GM12865 (cell line): ENCODE measurements around the gene ENTPD8.

ENCODE experiments used
- DNase-seq: peaks from one replicate; pipeline ENCODE4 v3.0.0; 2010; ENCODE audit warnings: low read depth
- H3K4me3 ChIP-seq: 2 replicates; pipeline ENCODE4 v1.5.1; 2011; ENCODE audit warnings: mild to moderate bottlenecking, low read depth, low read length, control low read depth
- TF ChIP-seq, protein P1 (sequence below): IDR thresholded peaks from 2 replicates; pipeline ENCODE4 v1.5.1; 2011; ENCODE audit warnings: low read length, control low read depth, low read depth, inconsistent platforms; ENCODE audit not compliant: insufficient read depth; ENCODE audit errors: missing control alignments

ENTPD8 gene

DNA sequence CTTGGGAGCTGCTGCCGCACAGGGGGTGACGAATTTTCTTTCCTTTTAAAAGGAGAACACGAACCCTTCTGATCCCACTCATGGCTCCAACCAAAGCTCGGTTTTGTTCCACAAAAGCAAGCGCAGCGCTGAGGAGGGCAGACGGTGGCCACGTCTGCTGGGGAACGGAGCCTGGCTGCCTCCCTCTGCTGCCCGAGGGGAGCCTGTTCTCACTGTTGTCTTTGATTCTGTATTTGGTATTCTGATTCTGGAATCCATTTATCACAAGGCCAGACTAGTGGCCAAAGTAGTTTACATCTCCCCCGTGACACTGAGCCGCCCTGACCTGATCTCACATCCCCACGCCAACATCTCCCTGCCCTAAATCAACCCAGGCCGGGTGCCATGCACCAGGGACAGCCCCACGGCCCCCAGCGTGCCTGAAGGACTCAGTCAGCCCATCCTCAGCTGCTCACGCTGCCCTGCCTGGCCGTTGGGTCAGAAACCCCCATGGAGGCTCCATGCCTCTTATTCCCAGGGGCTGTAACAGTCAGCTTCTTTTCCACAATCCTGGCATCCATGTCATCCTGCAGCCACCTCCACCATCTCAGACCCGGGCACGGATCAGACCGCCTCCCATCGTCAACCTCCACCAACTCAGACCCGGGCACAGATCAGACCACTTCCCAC is 24.7 kb upstream of the ENTPD8 start:
- no peak overlapping the region for H3K4me3 ChIP-seq
- TF ChIP-seq, protein P1, sequence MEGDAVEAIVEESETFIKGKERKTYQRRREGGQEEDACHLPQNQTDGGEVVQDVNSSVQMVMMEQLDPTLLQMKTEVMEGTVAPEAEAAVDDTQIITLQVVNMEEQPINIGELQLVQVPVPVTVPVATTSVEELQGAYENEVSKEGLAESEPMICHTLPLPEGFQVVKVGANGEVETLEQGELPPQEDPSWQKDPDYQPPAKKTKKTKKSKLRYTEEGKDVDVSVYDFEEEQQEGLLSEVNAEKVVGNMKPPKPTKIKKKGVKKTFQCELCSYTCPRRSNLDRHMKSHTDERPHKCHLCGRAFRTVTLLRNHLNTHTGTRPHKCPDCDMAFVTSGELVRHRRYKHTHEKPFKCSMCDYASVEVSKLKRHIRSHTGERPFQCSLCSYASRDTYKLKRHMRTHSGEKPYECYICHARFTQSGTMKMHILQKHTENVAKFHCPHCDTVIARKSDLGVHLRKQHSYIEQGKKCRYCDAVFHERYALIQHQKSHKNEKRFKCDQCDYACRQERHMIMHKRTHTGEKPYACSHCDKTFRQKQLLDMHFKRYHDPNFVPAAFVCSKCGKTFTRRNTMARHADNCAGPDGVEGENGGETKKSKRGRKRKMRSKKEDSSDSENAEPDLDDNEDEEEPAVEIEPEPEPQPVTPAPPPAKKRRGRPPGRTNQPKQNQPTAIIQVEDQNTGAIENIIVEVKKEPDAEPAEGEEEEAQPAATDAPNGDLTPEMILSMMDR: no peak
- DNase-seq: no peak

DNA sequence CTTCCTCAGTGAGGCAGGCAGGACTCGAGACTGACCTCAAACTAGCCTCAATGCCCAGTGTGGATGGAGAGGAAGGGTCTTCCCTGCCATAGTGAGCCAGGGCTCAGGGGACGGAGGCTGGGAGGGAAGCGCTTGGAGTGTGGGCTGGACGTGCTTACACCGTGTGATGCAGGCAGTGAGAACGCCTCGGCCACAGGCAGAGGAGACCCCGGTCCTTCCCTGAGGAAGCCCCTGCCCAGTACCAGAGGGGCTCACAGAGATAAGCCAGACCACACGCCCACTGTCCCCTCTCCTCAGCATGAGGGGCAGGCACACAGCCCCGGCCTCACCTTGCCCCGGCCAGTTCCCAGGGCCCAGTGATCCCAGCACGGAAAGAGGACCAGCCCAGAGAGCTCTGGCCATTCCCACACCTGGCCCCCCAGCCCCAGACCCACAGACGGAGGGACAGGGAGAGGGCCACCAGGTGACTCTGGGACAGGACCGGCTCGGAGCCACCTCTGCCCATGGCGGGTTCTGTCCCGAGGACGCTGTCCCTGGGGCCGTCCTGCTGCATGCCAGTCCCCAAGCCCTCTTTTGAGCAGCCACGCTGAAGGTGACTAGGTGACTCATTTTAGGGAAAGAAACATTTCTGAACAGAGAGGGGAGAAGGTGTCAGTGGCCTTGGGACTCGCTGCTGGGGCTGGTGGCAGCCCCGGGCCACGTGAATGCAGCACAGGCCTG is 24.0 kb upstream of the ENTPD8 start:
- no peak for DNase-seq
- TF ChIP-seq, protein P1: no peak
- H3K4me3 ChIP-seq: no peak overlapping the region

DNA sequence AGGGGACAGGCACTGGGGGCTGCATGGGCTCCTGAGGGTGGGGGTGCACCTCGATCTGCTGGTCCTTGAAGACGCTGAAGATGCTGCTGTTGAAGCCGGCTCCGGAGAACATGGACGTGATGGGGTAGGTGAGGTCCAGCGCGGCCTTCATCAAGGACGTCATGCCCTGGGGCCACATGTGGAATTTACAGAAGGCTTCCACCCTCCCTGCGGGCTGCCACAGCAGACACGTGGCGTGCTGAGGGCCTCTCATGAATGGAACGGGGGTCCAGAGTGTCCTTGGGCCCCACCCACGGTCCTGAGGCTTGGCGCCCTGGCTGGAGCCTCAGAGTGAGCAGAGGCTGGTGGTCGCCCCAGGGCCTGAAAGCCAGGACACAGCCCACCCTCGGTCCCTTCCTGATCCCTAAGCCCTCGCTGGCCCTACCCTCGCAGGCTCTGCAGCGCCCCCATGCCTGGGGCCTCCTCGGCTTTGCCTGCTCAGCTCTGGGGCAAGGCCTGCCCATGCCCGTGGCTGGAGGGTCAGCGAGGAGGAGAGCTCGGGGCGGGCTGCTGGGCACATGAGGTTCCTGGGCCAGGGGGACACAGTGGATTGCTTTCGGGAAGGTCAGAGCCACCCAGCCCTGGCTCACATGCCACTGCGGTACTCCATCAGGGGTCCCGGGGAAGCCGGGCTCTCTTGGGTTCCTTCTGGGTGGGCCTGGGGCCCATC is 23.3 kb upstream of the ENTPD8 start:
- TF ChIP-seq, protein P1: no peak
- H3K4me3 ChIP-seq: no peak overlapping the region
- DNase-seq: no peak

DNA sequence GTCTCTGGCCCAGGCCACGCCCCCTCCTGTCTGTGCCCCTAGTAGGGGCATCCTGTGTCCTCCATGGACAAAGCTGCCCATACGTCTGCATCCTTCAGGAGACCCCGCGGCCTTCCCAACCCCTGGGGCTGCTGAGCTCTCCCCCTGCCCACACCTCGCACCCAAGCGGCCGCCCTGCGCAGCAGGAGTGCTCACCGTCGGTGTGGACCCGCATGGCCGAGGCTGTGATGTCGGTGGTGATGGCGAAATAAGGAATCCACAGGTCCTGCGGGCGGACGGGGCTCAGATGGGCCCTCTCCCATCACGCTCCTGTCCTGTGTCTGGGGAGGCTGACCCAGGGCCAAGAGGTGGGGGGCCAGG is 22.8 kb upstream of the ENTPD8 start:
- TF ChIP-seq, protein P1: no peak
- DNase-seq: no peak
- H3K4me3 ChIP-seq: no peak overlapping the region

DNA sequence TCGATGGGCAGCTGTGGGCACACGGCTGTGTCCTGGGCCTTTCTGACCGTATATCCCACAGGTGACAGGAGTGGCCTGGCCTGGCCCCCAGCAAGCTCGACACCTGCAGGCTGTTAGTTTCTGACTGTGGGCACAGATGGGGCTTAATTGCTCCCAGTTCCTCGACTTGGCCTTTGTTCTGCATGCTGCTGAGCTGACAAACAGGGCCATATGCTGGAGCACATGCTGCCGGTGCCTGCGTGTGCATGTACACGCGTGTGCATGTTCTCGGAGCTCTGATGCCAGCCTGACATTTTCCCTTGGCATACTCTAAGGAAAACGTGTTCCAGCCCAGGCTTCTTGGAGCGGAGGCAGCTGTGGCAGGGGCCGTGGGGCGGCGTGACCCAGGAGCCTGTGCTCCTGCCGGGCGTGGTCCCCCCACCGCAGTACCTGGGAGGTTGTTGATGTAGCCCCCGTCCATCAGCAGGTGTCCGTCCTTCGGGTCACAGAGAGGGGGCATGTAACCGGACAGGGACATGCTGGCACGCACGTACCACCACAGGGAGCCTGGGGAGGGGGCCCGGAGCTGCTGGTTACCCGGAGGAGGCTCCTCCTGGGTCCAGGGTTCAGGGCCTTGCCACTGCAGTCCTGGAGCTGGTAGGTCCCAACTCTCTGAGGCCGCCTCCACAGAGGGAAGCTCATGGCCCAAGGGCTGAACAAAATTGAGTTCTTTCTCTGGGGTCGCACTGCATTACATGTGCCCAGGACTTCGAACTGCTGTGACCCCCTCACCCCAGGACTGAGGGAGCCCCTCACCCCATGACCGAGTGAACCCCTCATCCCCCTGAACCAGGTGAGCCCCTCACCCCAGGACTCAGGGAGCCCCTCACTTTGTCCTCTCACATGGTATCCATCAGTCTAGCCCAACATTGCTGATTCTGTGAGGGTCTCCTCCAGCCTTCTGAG is 22.1 kb upstream of the ENTPD8 start:
- TF ChIP-seq, protein P1: no peak
- H3K4me3 ChIP-seq: no peak overlapping the region
- no peak for DNase-seq

DNA sequence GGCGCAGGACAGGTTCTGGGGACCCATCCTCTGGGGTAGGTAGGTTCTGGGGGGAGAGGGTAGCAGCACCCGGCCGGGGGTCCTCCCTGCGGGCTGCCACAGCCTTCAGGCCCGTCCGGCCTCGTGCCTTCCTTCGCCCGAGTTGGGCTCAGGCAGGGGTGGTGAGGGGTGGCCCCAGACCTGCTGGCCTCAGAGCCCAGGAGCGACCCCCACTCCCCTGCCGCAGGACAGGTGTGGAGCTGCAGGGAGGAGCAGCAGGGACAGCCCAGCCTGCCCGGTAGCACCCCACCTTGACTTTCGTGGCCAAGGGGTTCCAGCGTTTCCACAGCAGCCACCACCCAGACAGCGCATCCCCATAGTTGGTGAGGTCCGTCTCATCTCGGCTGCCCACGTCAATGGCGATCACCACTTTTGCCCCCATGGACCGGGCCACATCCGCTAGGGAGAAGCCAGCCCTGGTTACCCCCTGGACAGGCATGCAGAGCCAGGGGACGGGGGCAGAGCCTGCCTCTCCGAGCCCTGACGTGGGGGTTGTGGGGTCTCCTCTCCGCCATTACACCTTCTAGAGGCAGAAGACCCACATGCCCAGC is 21.3 kb upstream of the ENTPD8 start:
- H3K4me3 ChIP-seq: peak overlapping the region; percentile 15
- TF ChIP-seq, protein P1: no peak

More for the DNA sequence above, 21.3 kb upstream of the ENTPD8 start:
- DNase-seq: no peak
